HepG2 (cell line): ENCODE data around the gene QSER1. TPM values are rescaled to one million over a fixed set of nuclear protein-coding genes. Genes with fewer than 3 reads are reported as not detected.

ENCODE experiments used
- ATAC-seq: fragments of 200-7000 bp; cut with Tn5 transposase; 3 replicates; pipeline ENCODE4 v1.9.1; 2020; ENCODE audit warnings: mild to moderate bottlenecking, moderate library complexity
- BruUV-seq: library from RNA; stranded (reverse); fragments of 400-500 nt; replicated peaks from 2 replicates; lab custom pipeline; 2021; lab: Mats Ljungman, UMichigan
- CTCF ChIA-PET: fragments of 300-600 bp; formaldehyde crosslinking; extraction: SDS; loops from one replicate; lab custom pipeline; 2021; ENCODE audit warnings: low total read pairs, inconsistent platforms, low intra/inter-chr PET ratio; lab: Yijun Ruan, JAX
- POLR2A ChIA-PET: fragments of 350-600 bp; sonication (Branson Sonifier 250); formaldehyde crosslinking; loops from one replicate; lab custom pipeline; 2020; ENCODE audit warnings: antibody characterized with exemption, inconsistent platforms; lab: Yijun Ruan, JAX
- DNase-seq: peaks from one replicate; pipeline ENCODE4 v3.0.0-alpha.2; 2015; ENCODE audit warnings: low spot score
- FAIRE-seq: peaks from 3 replicates; lab custom pipeline; 2011; peaks lifted over from hg19 to GRCh38; lab: Jason Lieb, UNC
- H2AFZ ChIP-seq: one replicate; pipeline ENCODE4 v1.6.1; 2011; ENCODE audit warnings: low read length, inconsistent platforms
- H3K27ac ChIP-seq: fragments of 300-600 bp; 3 replicates; pipeline ENCODE4 v1.8.0; 2011; ENCODE audit warnings: mixed run types, mild to moderate bottlenecking, mixed read lengths, low read length, inconsistent platforms; ENCODE audit not compliant: insufficient read depth; ENCODE audit errors: extremely low read length
- H3K27me3 ChIP-seq, 2 experiments: fragments of 200-600 bp in 1 of 2; 2 replicates in 1 of 2; 3 replicates in 1 of 2; pipeline versions ENCODE4 v1.6.0 to v1.8.0; 2011; ENCODE audit warnings: low read length in 2 of 2, mild to moderate bottlenecking in 2 of 2, moderate library complexity in 2 of 2, inconsistent platforms in 1 of 2; ENCODE audit not compliant: insufficient read depth in 2 of 2, control insufficient read depth in 1 of 2
- H3K36me3 ChIP-seq, 2 experiments: fragments of 200-600 bp in 1 of 2; replicated peaks in 1 of 2; 2 replicates in 1 of 2; 3 replicates in 1 of 2; pipeline versions ENCODE4 v1.5.1 to v1.8.0; 2011; ENCODE audit warnings: low read length in 2 of 2, inconsistent platforms in 1 of 2; ENCODE audit not compliant: insufficient read depth in 2 of 2, control insufficient read depth in 1 of 2
- H3K4me1 ChIP-seq: 2 replicates; pipeline ENCODE4 v1.5.1; 2012; ENCODE audit warnings: low read length, inconsistent platforms; ENCODE audit not compliant: insufficient read depth
- H3K4me2 ChIP-seq: 2 replicates; pipeline ENCODE4 v1.6.0; 2011; ENCODE audit warnings: low read depth, low read length, inconsistent platforms
- H3K4me3 ChIP-seq, 3 experiments: fragments of 200-600 bp in 1 of 3; sonication (generic), shearing (Covaris generic) in 1 of 3; replicated peaks in 1 of 3; 2 replicates each; pipeline ENCODE4 v1.5.1; 2011 to 2016; ENCODE audit warnings: low read length in 3 of 3, inconsistent platforms in 2 of 3, low read depth in 2 of 3, mild to moderate bottlenecking in 2 of 3, control low read depth in 1 of 3, mixed read lengths in 1 of 3; ENCODE audit not compliant: insufficient read depth in 1 of 3
- H3K79me2 ChIP-seq: one replicate; pipeline ENCODE4 v1.6.1; 2011; ENCODE audit warnings: low read length, inconsistent platforms; ENCODE audit not compliant: insufficient read depth
- H3K9ac ChIP-seq: 2 replicates; pipeline ENCODE4 v1.6.0; 2011; ENCODE audit warnings: mild to moderate bottlenecking, low read depth, low read length, inconsistent platforms; ENCODE audit not compliant: insufficient read depth
- H3K9me3 ChIP-seq: 2 replicates; pipeline ENCODE4 v1.5.1; 2012; ENCODE audit warnings: mild to moderate bottlenecking, low read length
- H4K20me1 ChIP-seq: 2 replicates; pipeline ENCODE4 v1.6.0; 2011; ENCODE audit warnings: inconsistent platforms, mild to moderate bottlenecking, low read length, moderate library complexity; ENCODE audit not compliant: insufficient read depth
- AKAP8 ChIP-seq: sonication (generic); formaldehyde crosslinking; IDR thresholded peaks from 2 replicates; pipeline ENCODE4 v1.5.1; 2020; ENCODE audit warnings: mild to moderate bottlenecking, missing genetic modification reagents
- DPF2 ChIP-seq: sonication (generic); formaldehyde crosslinking; IDR thresholded peaks from 2 replicates; pipeline ENCODE4 v1.4.0; 2020; ENCODE audit warnings: mild to moderate bottlenecking, low read depth, missing genetic modification reagents, borderline replicate concordance
- MTA3 ChIP-seq: sonication (generic); formaldehyde crosslinking; IDR thresholded peaks from 2 replicates; pipeline ENCODE4 v1.4.0; 2020; ENCODE audit warnings: missing genetic modification reagents
- SMAD9 ChIP-seq: sonication (generic); formaldehyde crosslinking; IDR thresholded peaks from 2 replicates; pipeline ENCODE4 v1.5.1; 2020; ENCODE audit warnings: mild to moderate bottlenecking, missing genetic modification reagents
- in situ Hi-C: cut with HindIII; loops from 2 replicates; pipeline ENCODE4 v1.10.0; 2017; ENCODE audit warnings: low pct_unique_long_range_greater_than_20kb; ENCODE audit not compliant: extremely low pct_ligation_motif_present
- intact Hi-C: fragments of 100-400 bp; cut with micrococcal nuclease; formaldehyde crosslinking; loops from one replicate; pipeline ENCODE4 v1.10.0; 2022; ENCODE audit not compliant: unreplicated experiment
- polyA plus RNA-seq, 8 experiments: library from polyadenylated mRNA; depleted of rRNA in 3 of 8; stranded (reverse) in 7 of 8; unstranded in 1 of 8; fragments of >200 nt; fragmentation: Illumina TruSeq in 4 of 8; extraction: Trizol in 4 of 8; gene quantifications; 2 replicates each; pipeline versions ENCODE4 v1.2.1 to v1.2.3, GENCODE V29; 2011 to 2016; ENCODE audit warnings: low read depth in 4 of 8, missing spikeins in 1 of 8, mixed read lengths in 1 of 8; ENCODE audit not compliant: insufficient read depth in 1 of 8
- total RNA-seq, 5 experiments: library from RNA; depleted of rRNA; stranded (reverse); fragments of >200 nt; fragmentation: Illumina TruSeq; extraction: Trizol; gene quantifications; 2 replicates each; pipeline ENCODE4 v1.2.3, GENCODE V29; 2016; ENCODE audit warnings: low read depth in 1 of 5
- TF ChIP-seq, protein P1 (sequence below): sonication (generic); formaldehyde crosslinking; IDR thresholded peaks from 2 replicates; pipeline ENCODE4 v1.5.1; 2020; ENCODE audit warnings: mild to moderate bottlenecking, missing genetic modification reagents, borderline replicate concordance
- TF ChIP-seq, protein P2 (sequence below): sonication (generic); formaldehyde crosslinking; IDR thresholded peaks from 2 replicates; pipeline ENCODE4 v1.8.0; 2022; ENCODE audit warnings: low read depth, missing genetic modification reagents
- TF ChIP-seq, protein P3 (sequence below): sonication (generic); formaldehyde crosslinking; IDR thresholded peaks from 2 replicates; pipeline ENCODE4 v1.4.0; 2020; ENCODE audit warnings: missing genetic modification reagents, borderline replicate concordance
- TF ChIP-seq, protein P4 (sequence below): sonication (generic); formaldehyde crosslinking; IDR thresholded peaks from 2 replicates; pipeline ENCODE4 v1.8.0; 2022; ENCODE audit warnings: mild to moderate bottlenecking, missing genetic modification reagents, moderate library complexity
- TF ChIP-seq, protein P5 (sequence below): IDR thresholded peaks from 2 replicates; pipeline ENCODE4 v1.6.1; 2016; ENCODE audit warnings: low read depth, missing genetic modification reagents, missing compliant biosample characterization

Gene QSER1
- total and polyA plus RNA-seq, 2 of the 13 experiments (the other 11 are each of a cell fraction or from before 2014, with no cell fraction given) = 8.9 to 17.3 TPM

DNA sequence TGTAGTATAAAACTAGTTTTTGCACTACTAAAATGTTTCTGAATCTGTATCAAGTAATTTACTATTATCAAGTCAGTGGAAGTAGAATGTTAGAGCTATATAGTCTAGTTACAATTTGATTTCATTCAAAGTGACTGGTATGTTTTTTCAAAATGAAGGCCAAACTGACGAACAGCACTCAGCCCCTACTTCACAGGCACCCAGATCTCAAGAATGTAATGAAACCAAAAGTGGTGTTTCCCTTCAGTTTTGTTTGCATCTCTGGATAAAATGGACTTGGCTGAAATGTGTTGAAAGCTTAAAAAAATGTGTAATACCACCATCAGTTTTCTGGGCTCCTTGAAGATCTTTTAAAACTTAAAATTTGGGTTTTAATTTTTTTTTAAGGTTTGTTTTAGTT lies 46.4 kb downstream of the QSER1 start (continued):
- TF ChIP-seq, protein P1, sequence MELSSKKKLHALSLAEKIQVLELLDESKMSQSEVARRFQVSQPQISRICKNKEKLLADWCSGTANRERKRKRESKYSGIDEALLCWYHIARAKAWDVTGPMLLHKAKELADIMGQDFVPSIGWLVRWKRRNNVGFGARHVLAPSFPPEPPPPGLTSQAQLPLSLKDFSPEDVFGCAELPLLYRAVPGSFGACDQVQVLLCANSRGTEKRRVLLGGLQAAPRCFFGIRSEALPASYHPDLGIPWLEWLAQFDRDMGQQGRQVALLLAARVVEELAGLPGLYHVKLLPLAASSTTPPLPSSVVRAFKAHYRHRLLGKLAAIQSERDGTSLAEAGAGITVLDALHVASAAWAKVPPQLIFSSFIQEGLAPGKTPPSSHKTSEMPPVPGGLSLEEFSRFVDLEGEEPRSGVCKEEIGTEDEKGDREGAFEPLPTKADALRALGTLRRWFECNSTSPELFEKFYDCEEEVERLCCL (CRISPR knock-in tag) = no peak

DNA sequence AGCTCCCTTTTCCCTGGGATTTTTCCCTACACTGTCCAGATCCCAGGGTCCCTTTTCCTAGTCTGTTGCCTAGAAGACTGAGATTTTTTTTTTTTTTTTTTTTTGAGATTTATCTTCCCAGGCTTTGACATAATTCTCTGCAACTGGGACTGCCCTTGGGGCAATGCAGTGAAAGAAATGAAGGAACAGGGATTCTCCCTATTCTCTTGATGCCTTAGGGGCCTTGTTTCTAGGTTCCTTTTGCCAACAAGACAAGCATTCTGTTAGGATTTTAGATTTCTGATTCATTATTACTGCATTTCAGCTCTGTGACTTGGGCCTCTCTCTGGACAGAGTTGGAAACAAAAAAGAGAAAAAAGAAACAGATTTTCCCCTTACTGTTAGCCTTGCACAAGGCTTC lies 47.3 kb downstream of the QSER1 start:
- POLR2A ChIA-PET = no interaction called here
- in situ Hi-C loops (no loop called here), intact Hi-C loops (no loop called here)
- H3K9me3 ChIP-seq = no peaks in the 10 kb centered on the region
- TF ChIP-seq, protein P2, sequence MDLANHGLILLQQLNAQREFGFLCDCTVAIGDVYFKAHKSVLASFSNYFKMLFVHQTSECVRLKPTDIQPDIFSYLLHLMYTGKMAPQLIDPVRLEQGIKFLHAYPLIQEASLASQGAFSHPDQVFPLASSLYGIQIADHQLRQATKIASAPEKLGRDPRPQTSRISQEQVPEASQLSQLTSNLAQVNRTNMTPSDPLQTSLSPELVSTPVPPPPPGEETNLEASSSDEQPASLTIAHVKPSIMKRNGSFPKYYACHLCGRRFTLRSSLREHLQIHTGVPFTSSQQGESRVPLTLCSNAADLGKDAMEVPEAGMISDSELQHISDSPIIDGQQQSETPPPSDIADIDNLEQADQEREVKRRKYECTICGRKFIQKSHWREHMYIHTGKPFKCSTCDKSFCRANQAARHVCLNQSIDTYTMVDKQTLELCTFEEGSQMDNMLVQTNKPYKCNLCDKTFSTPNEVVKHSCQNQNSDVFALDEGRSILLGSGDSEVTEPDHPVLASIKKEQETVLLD (CRISPR knock-in tag) = no peak
- TF ChIP-seq, protein P3, sequence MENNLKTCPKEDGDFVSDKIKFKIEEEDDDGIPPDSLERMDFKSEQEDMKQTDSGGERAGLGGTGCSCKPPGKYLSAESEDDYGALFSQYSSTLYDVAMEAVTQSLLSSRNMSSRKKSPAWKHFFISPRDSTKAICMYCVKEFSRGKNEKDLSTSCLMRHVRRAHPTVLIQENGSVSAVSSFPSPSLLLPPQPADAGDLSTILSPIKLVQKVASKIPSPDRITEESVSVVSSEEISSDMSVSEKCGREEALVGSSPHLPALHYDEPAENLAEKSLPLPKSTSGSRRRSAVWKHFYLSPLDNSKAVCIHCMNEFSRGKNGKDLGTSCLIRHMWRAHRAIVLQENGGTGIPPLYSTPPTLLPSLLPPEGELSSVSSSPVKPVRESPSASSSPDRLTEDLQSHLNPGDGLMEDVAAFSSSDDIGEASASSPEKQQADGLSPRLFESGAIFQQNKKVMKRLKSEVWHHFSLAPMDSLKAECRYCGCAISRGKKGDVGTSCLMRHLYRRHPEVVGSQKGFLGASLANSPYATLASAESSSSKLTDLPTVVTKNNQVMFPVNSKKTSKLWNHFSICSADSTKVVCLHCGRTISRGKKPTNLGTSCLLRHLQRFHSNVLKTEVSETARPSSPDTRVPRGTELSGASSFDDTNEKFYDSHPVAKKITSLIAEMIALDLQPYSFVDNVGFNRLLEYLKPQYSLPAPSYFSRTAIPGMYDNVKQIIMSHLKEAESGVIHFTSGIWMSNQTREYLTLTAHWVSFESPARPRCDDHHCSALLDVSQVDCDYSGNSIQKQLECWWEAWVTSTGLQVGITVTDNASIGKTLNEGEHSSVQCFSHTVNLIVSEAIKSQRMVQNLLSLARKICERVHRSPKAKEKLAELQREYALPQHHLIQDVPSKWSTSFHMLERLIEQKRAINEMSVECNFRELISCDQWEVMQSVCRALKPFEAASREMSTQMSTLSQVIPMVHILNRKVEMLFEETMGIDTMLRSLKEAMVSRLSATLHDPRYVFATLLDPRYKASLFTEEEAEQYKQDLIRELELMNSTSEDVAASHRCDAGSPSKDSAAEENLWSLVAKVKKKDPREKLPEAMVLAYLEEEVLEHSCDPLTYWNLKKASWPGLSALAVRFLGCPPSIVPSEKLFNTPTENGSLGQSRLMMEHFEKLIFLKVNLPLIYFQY (CRISPR knock-in tag) = no peak
- TF ChIP-seq SMAD9 (CRISPR knock-in tag) (no peak), DPF2 (CRISPR knock-in tag) (no peak), AKAP8 (no peak), MTA3 (no peak)
- TF ChIP-seq, protein P4, sequence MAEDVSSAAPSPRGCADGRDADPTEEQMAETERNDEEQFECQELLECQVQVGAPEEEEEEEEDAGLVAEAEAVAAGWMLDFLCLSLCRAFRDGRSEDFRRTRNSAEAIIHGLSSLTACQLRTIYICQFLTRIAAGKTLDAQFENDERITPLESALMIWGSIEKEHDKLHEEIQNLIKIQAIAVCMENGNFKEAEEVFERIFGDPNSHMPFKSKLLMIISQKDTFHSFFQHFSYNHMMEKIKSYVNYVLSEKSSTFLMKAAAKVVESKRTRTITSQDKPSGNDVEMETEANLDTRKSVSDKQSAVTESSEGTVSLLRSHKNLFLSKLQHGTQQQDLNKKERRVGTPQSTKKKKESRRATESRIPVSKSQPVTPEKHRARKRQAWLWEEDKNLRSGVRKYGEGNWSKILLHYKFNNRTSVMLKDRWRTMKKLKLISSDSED (CRISPR knock-in tag) = no peak
- TF ChIP-seq, protein P5, sequence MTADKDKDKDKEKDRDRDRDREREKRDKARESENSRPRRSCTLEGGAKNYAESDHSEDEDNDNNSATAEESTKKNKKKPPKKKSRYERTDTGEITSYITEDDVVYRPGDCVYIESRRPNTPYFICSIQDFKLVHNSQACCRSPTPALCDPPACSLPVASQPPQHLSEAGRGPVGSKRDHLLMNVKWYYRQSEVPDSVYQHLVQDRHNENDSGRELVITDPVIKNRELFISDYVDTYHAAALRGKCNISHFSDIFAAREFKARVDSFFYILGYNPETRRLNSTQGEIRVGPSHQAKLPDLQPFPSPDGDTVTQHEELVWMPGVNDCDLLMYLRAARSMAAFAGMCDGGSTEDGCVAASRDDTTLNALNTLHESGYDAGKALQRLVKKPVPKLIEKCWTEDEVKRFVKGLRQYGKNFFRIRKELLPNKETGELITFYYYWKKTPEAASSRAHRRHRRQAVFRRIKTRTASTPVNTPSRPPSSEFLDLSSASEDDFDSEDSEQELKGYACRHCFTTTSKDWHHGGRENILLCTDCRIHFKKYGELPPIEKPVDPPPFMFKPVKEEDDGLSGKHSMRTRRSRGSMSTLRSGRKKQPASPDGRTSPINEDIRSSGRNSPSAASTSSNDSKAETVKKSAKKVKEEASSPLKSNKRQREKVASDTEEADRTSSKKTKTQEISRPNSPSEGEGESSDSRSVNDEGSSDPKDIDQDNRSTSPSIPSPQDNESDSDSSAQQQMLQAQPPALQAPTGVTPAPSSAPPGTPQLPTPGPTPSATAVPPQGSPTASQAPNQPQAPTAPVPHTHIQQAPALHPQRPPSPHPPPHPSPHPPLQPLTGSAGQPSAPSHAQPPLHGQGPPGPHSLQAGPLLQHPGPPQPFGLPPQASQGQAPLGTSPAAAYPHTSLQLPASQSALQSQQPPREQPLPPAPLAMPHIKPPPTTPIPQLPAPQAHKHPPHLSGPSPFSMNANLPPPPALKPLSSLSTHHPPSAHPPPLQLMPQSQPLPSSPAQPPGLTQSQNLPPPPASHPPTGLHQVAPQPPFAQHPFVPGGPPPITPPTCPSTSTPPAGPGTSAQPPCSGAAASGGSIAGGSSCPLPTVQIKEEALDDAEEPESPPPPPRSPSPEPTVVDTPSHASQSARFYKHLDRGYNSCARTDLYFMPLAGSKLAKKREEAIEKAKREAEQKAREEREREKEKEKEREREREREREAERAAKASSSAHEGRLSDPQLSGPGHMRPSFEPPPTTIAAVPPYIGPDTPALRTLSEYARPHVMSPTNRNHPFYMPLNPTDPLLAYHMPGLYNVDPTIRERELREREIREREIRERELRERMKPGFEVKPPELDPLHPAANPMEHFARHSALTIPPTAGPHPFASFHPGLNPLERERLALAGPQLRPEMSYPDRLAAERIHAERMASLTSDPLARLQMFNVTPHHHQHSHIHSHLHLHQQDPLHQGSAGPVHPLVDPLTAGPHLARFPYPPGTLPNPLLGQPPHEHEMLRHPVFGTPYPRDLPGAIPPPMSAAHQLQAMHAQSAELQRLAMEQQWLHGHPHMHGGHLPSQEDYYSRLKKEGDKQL = no peak
- H3K27me3 ChIP-seq = no peaks in the 10 kb centered on the region
- no peak overlapping the region for H3K4me3 ChIP-seq
- ATAC-seq = no peak
- CTCF ChIA-PET = no interaction called here
- no peak overlapping the region for H3K4me2 ChIP-seq
- no peaks in the 10 kb centered on the region for H4K20me1 ChIP-seq
- no peak overlapping the region for H3K9ac ChIP-seq
- FAIRE-seq = no peak
- H3K4me1 ChIP-seq = no peaks in the 10 kb centered on the region
- H3K79me2 ChIP-seq = peaks cover 4% of the 10 kb centered on the region
- no peak overlapping the region for H3K27ac ChIP-seq
- H3K36me3 ChIP-seq = peaks cover 1 to 30% of the 10 kb centered on the region in 2 experiments; a peak in 4 of 5 replicates
- DNase-seq = no peak
- no peak overlapping the region for H2AFZ ChIP-seq
- no TSS peak for BruUV-seq
